Smooth muscle cell (in vitro differentiated cells): ENCODE results near the gene ESPNL. TPM values are rescaled to one million over a fixed set of nuclear protein-coding genes. Genes with fewer than 3 reads are reported as not detected.
"Not testable (repeated sequence)": the region's sequence is repeated elsewhere in the genome, so short reads cannot be mapped to it uniquely, and the experiment has no call there.

ENCODE experiments used
- DNase-seq: peaks from one replicate; lab custom pipeline; 2025; ENCODE audit not compliant: unreplicated experiment; lab: John Stamatoyannopoulos, UW
- H2AFZ ChIP-seq: fragments of 200-600 bp; sonication (generic); 2 replicates; pipeline ENCODE4 v1.6.0; 2016; ENCODE audit warnings: antibody characterized with exemption, low read depth, mild to moderate bottlenecking
- H3F3A ChIP-seq: fragments of 200-600 bp; sonication (generic); 2 replicates; pipeline ENCODE4 v1.6.0; 2017; ENCODE audit warnings: antibody characterized with exemption, low read depth
- H3K27ac ChIP-seq: fragments of 200-600 bp; sonication (generic); 2 replicates; pipeline ENCODE4 v1.5.1; 2016; ENCODE audit warnings: low read depth, mild to moderate bottlenecking
- H3K27me3 ChIP-seq: fragments of 200-600 bp; sonication (generic); 2 replicates; pipeline ENCODE4 v1.6.1; 2016; ENCODE audit warnings: low read depth, mild to moderate bottlenecking
- H3K36me3 ChIP-seq: fragments of 200-600 bp; sonication (generic); 2 replicates; pipeline ENCODE4 v1.5.1; 2016; ENCODE audit warnings: low read depth
- H3K4me1 ChIP-seq: fragments of 200-600 bp; sonication (generic); 2 replicates; pipeline ENCODE4 v1.5.1; 2016; ENCODE audit warnings: low read depth
- H3K4me2 ChIP-seq: fragments of 200-600 bp; sonication (generic); 2 replicates; pipeline ENCODE4 v1.6.0; 2016; ENCODE audit warnings: mild to moderate bottlenecking
- H3K4me3 ChIP-seq: fragments of 200-600 bp; sonication (generic); 2 replicates; pipeline ENCODE4 v1.5.1; 2016; ENCODE audit warnings: mild to moderate bottlenecking
- H3K79me2 ChIP-seq: fragments of 200-600 bp; sonication (generic); 2 replicates; pipeline ENCODE4 v1.6.0; 2016; ENCODE audit warnings: low read depth, mild to moderate bottlenecking
- H3K9ac ChIP-seq: fragments of 200-600 bp; sonication (generic); 2 replicates; pipeline ENCODE4 v1.6.0; 2016; ENCODE audit warnings: low read depth
- H3K9me3 ChIP-seq: fragments of 200-600 bp; sonication (generic); replicated peaks from 2 replicates; pipeline ENCODE4 v1.5.1; 2016; ENCODE audit warnings: low read depth
- H4K20me1 ChIP-seq: fragments of 200-600 bp; sonication (generic); 2 replicates; pipeline ENCODE4 v1.6.0; 2016; ENCODE audit warnings: low read depth
- CTCF ChIP-seq: fragments of 200-600 bp; sonication (generic); IDR thresholded peaks from 2 replicates; pipeline ENCODE4 v1.5.1; 2017; ENCODE audit warnings: borderline replicate concordance, mild to moderate bottlenecking, antibody characterized with exemption; ENCODE audit not compliant: insufficient read depth, poor library complexity, severe bottlenecking
- WGBS: methylation state at CpG from one replicate; pipeline ENCODE4 v1.1.7; 2016; ENCODE audit warnings: low lambda C conversion rate; 5-methylcytosine and 5-hydroxymethylcytosine counted together
- polyA plus RNA-seq: library from polyadenylated mRNA; unstranded; fragments of >200 nt; fragmentation: Nextera tagmentation; extraction: Ambion mirVana; gene quantifications from 2 replicates; pipeline ENCODE4 v1.2.1, GENCODE V29; 2016
- total RNA-seq: library from RNA; depleted of rRNA; stranded (reverse); fragments of >200 nt; gene quantifications from 2 replicates; pipeline ENCODE4 v1.2.3, GENCODE V29; 2014

Gene ESPNL
- total and polyA plus RNA-seq, 2 experiments from 2014 or later: 0.04 TPM; not detected in 1

- H3K4me3 ChIP-seq: no peak overlapping the region
- no peak overlapping the region for H3K9ac ChIP-seq
- H3K9me3 ChIP-seq: no peaks in the 10 kb centered on the region
- H3F3A ChIP-seq: peaks cover under 1% of the 10 kb centered on the region
- no peak for DNase-seq
- H2AFZ ChIP-seq: no peak overlapping the region
- H3K27me3 ChIP-seq: no peaks in the 10 kb centered on the region
- H3K4me2 ChIP-seq: no peak overlapping the region
- TF ChIP-seq CTCF: no peak
- H3K79me2 ChIP-seq: no peaks in the 10 kb centered on the region
- H3K36me3 ChIP-seq: no peaks in the 10 kb centered on the region
- 86% methylated on average over 18 of the region's 18 CpGs for WGBS
- H4K20me1 ChIP-seq: no peaks in the 10 kb centered on the region
- H3K27ac ChIP-seq: no peak overlapping the region
- H3K4me1 ChIP-seq: peaks cover 3% of the 10 kb centered on the region
These were observed 34.9 kb upstream of the ESPNL start for GRCh38 chr2:238065071-238065846.

GRCh38 chr2:238066218-238066617, 33.9 kb upstream of the ESPNL start:
- Histone ChIP-seq H3K9ac (no peak overlapping the region), H2AFZ (no peak overlapping the region), H3K9me3 (no peaks in the 10 kb centered on the region), H3K4me1 (peaks cover 3% of the 10 kb centered on the region), H4K20me1 (no peaks in the 10 kb centered on the region), H3K36me3 (no peaks in the 10 kb centered on the region), H3K4me2 (no peak overlapping the region), H3K4me3 (no peak overlapping the region), H3K27me3 (no peaks in the 10 kb centered on the region), H3K27ac (no peak overlapping the region), H3K79me2 (no peaks in the 10 kb centered on the region), H3F3A (no peaks in the 10 kb centered on the region)
- 88% methylated on average over 9 of the region's 9 CpGs for WGBS
- no peak for DNase-seq
- TF ChIP-seq CTCF: no peak

- H3F3A ChIP-seq, H3K79me2 ChIP-seq, H3K4me2 ChIP-seq, H4K20me1 ChIP-seq, H3K4me3 ChIP-seq, H3K36me3 ChIP-seq, H2AFZ ChIP-seq, DNase-seq, H3K9me3 ChIP-seq, H3K27me3 ChIP-seq, H3K4me1 ChIP-seq, H3K27ac ChIP-seq, H3K9ac ChIP-seq: not testable (repeated sequence)
- WGBS: 98% methylated on average over 7 of the region's 7 CpGs
These were observed 33.4 kb upstream of the ESPNL start for GRCh38 chr2:238066718-238067117.

GRCh38 chr2:238067939-238068338, 32.2 kb upstream of the ESPNL start:
- H3K27me3 ChIP-seq: no peaks in the 10 kb centered on the region

More at GRCh38 chr2:238067939-238068338, 32.2 kb upstream of the ESPNL start:
- Histone ChIP-seq H3K9me3 (peaks cover 6% of the 10 kb centered on the region), H3K27ac (no peak overlapping the region), H3K4me3 (no peak overlapping the region), H2AFZ (no peak overlapping the region), H3K4me1 (no peaks in the 10 kb centered on the region), H3F3A (no peaks in the 10 kb centered on the region), H3K36me3 (peaks cover 7% of the 10 kb centered on the region), H3K9ac (no peak overlapping the region), H3K4me2 (no peak overlapping the region), H4K20me1 (no peaks in the 10 kb centered on the region), H3K79me2 (no peaks in the 10 kb centered on the region)
- DNase-seq: no peak
- 97% methylated on average over 7 of the region's 7 CpGs for WGBS
- no peak for TF ChIP-seq CTCF
